Panc1 (cell line): Measurements from ENCODE around the gene GPR15. TPM values are rescaled to one million over a fixed set of nuclear protein-coding genes. Genes with fewer than 3 reads are reported as not detected.

Experiments
- ATAC-seq: fragments of 200-7000 bp; cut with Tn5 transposase; 2 replicates; pipeline ENCODE4 v1.9.1; 2020; ENCODE audit warnings: mild to moderate bottlenecking, moderate library complexity
- BruUV-seq: library from RNA; stranded (reverse); fragments of 400-500 nt; replicated peaks from 2 replicates; lab custom pipeline; 2021; lab: Mats Ljungman, UMichigan
- CTCF ChIA-PET: fragments of 300-600 bp; sonication (Branson Sonifier 250); formaldehyde crosslinking; loops from one replicate; lab custom pipeline; 2022; ENCODE audit warnings: antibody characterized with exemption; lab: Charles Lee
- POLR2A ChIA-PET: fragments of 300-600 bp; sonication (Branson Sonifier 250); formaldehyde crosslinking; loops from one replicate; lab custom pipeline; 2022; ENCODE audit warnings: antibody characterized with exemption; lab: Charles Lee
- DNase-seq: peaks from one replicate; pipeline ENCODE4 v3.0.0-alpha.2; 2010; ENCODE audit warnings: low read depth, low spot score
- H3K27ac ChIP-seq: 2 replicates; pipeline ENCODE4 v1.5.1; 2011; ENCODE audit warnings: mild to moderate bottlenecking, low read length, inconsistent platforms
- H3K27me3 ChIP-seq: fragments of 200-500 bp; sonication (Bioruptor generic); 2 replicates; pipeline ENCODE4 v1.6.0; 2014; ENCODE audit warnings: low read length, inconsistent platforms; ENCODE audit not compliant: control insufficient read depth, insufficient read depth
- H3K36me3 ChIP-seq: fragments of 200-500 bp; sonication (Bioruptor generic); 2 replicates; pipeline ENCODE4 v1.5.1; 2014; ENCODE audit warnings: inconsistent platforms, mild to moderate bottlenecking, low read length, moderate library complexity; ENCODE audit not compliant: control insufficient read depth, insufficient read depth
- H3K4me1 ChIP-seq: 2 replicates; pipeline ENCODE4 v1.5.1; 2011; ENCODE audit warnings: inconsistent platforms, mild to moderate bottlenecking, low read length, moderate library complexity; ENCODE audit not compliant: control insufficient read depth, insufficient read depth
- H3K4me3 ChIP-seq, 2 experiments: 2 replicates each; pipeline ENCODE4 v1.5.1; 2011 to 2012; ENCODE audit warnings: low read depth in 2 of 2, low read length in 2 of 2, mild to moderate bottlenecking in 2 of 2, inconsistent platforms in 1 of 2, moderate library complexity in 1 of 2
- H3K9me3 ChIP-seq: fragments of 200-500 bp; sonication (Bioruptor generic); 2 replicates; pipeline ENCODE4 v1.5.1; 2014; ENCODE audit warnings: low read depth, mild to moderate bottlenecking, inconsistent platforms, low read length, moderate library complexity; ENCODE audit not compliant: control insufficient read depth, insufficient read depth
- CTCF ChIP-seq: fragments of 450-650 bp; IDR thresholded peaks from 2 replicates; pipeline ENCODE4 v1.5.1; 2017; ENCODE audit warnings: mild to moderate bottlenecking
- POLR2AphosphoS5 ChIP-seq: IDR thresholded peaks from 2 replicates; pipeline ENCODE4 v1.6.1; 2012; ENCODE audit warnings: mild to moderate bottlenecking, low read depth, low read length, moderate library complexity
- REST ChIP-seq, 2 experiments: IDR thresholded peaks; 2 replicates each; pipeline ENCODE4 v1.6.1; 2011 to 2012; ENCODE audit warnings: low read depth in 2 of 2, control low read depth in 1 of 2, low read length in 1 of 2, mild to moderate bottlenecking in 1 of 2, moderate library complexity in 1 of 2; ENCODE audit not compliant: insufficient read depth in 1 of 2
- SIN3A ChIP-seq: IDR thresholded peaks from 2 replicates; pipeline ENCODE4 v1.6.1; 2012; ENCODE audit warnings: low read depth, mild to moderate bottlenecking, low read length, moderate library complexity, borderline replicate concordance; ENCODE audit not compliant: insufficient read depth
- TCF7L2 ChIP-seq: IDR thresholded peaks from 2 replicates; pipeline ENCODE4 v1.6.1; 2011; ENCODE audit warnings: mild to moderate bottlenecking, low read depth, low read length, inconsistent platforms
- in situ Hi-C: cut with HindIII; loops from 2 replicates; pipeline ENCODE4 v1.10.0; 2016; ENCODE audit warnings: low sequenced_read_pairs, low pct_unique_long_range_greater_than_20kb
- intact Hi-C: fragments of 100-400 bp; cut with micrococcal nuclease; formaldehyde crosslinking; loops from one replicate; pipeline ENCODE4 v1.10.0; 2022; ENCODE audit not compliant: unreplicated experiment
- total RNA-seq: library from RNA; stranded (reverse); gene quantifications from one replicate; pipeline ENCODE4 v1.2.1, GENCODE V29; 2021; ENCODE audit not compliant: unreplicated experiment

GPR15 gene
- total RNA-seq, 1 experiment from 2014 or later: not detected

GRCh38 chr3:98483626-98484025 is 48.2 kb upstream of the GPR15 start:
- intact Hi-C loops: no loop called here
- Histone ChIP-seq H3K4me1 (no peaks in the 10 kb centered on the region), H3K4me3 (no peak overlapping the region), H3K9me3 (no peaks in the 10 kb centered on the region), H3K36me3 (no peaks in the 10 kb centered on the region), H3K27me3 (no peaks in the 10 kb centered on the region), H3K27ac (no peak overlapping the region)
- TF ChIP-seq TCF7L2: no peak
- no peak for TF ChIP-seq POLR2AphosphoS5
- TF ChIP-seq SIN3A: no peak
- TF ChIP-seq CTCF: no peak
- TF ChIP-seq REST (IDR thresholded peaks at IDR 0.05; ENCODE audit: insufficient read depth in 1 of 2, low read depth in 2 of 2, low read length in 1 of 2): no peak
- in situ Hi-C loops: no loop called here
- ChIA-PET POLR2A (no interaction called here), CTCF (no interaction called here)
- no TSS peak for BruUV-seq
- DNase-seq (no peak), ATAC-seq (no peak)

- intact Hi-C loops (no loop called here), in situ Hi-C loops (no loop called here)
- TF ChIP-seq REST (IDR thresholded peaks at IDR 0.05; ENCODE audit: insufficient read depth in 1 of 2, low read depth in 2 of 2, low read length in 1 of 2) (no peak), SIN3A (no peak), TCF7L2 (no peak), POLR2AphosphoS5 (no peak), CTCF (no peak)
- peaks cover 11% of the 10 kb centered on the region for H3K27me3 ChIP-seq
- H3K4me3 ChIP-seq: no peak within 1 kb of the TSS
- H3K9me3 ChIP-seq: no peaks in the 10 kb centered on the region
- H3K36me3 ChIP-seq: no peaks in the 10 kb centered on the region
- H3K4me1 ChIP-seq: no peaks in the 10 kb centered on the region
- ATAC-seq: no peak
- CTCF ChIA-PET: no interaction called here
- POLR2A ChIA-PET: no interaction called here
- no peak within 1 kb of the TSS for H3K27ac ChIP-seq
- DNase-seq: no peak
- no TSS peak for BruUV-seq
Measured at GRCh38 chr3:98497381-98497780, 34.4 kb upstream of the GPR15 start, which contains the start of gene OR5K2. OR5K2 (plus strand) TSS chr3:98497681; CDS start chr3:98497681, 0 bp downstream.
